CD4-positive, alpha-beta T cell (primary cell): ENCODE data around the gene RALGPS1. TPM values are rescaled to one million over a fixed set of nuclear protein-coding genes. Genes with fewer than 3 reads are reported as not detected.

Experiments used
- ATAC-seq: fragments of 200-7000 bp; cut with Tn5 transposase; one replicate; pipeline ENCODE4 v1.10.0; 2022; ENCODE audit warnings: mild to moderate bottlenecking; ENCODE audit not compliant: poor library complexity
- CTCF ChIA-PET: fragments of 350-600 bp; sonication (Branson Sonifier 250); formaldehyde crosslinking; loops from one replicate; lab custom pipeline; 2021; ENCODE audit warnings: antibody characterized with exemption, inconsistent platforms; lab: Charles Lee
- POLR2A ChIA-PET: fragments of 350-600 bp; sonication (Branson Sonifier 250); formaldehyde crosslinking; loops from one replicate; lab custom pipeline; 2021; ENCODE audit warnings: antibody characterized with exemption, inconsistent platforms; lab: Charles Lee
- DNase-seq, 14 experiments: peaks; one replicate each; pipeline ENCODE4 v3.0.0-alpha.2; 2013 to 2020; ENCODE audit warnings: mixed read lengths in 2 of 14
- H3K27ac ChIP-seq, 2 donors: one replicate each; pipeline versions ENCODE4 v1.5.1 to v1.7.0; 2013; ENCODE audit warnings: low read length in 2 of 2, low read depth in 1 of 2, mild to moderate bottlenecking in 1 of 2
- H3K27me3 ChIP-seq, 2 experiments: 1 replicate in 1 of 2; 2 replicates in 1 of 2; pipeline versions ENCODE4 v1.6.1 to v1.7.0; 2013; ENCODE audit warnings: low read length in 2 of 2, control low read depth in 1 of 2, mild to moderate bottlenecking in 1 of 2, moderate library complexity in 1 of 2; ENCODE audit not compliant: insufficient read depth in 2 of 2, control insufficient read depth in 1 of 2
- H3K36me3 ChIP-seq: one replicate; pipeline ENCODE4 v1.6.1; 2013; ENCODE audit warnings: low read length, control low read depth; ENCODE audit not compliant: insufficient read depth
- H3K4me1 ChIP-seq: one replicate; pipeline ENCODE4 v1.6.1; 2013; ENCODE audit warnings: low read length, control low read depth; ENCODE audit not compliant: insufficient read depth
- H3K4me3 ChIP-seq: one replicate; pipeline ENCODE4 v1.5.1; 2013; ENCODE audit warnings: mild to moderate bottlenecking, low read length, moderate library complexity
- H3K9me3 ChIP-seq, 2 experiments: 1 replicate in 1 of 2; 2 replicates in 1 of 2; pipeline versions ENCODE4 v1.6.1 to v1.7.0; 2013; ENCODE audit warnings: low read length in 2 of 2, mild to moderate bottlenecking in 2 of 2, control low read depth in 1 of 2, moderate library complexity in 1 of 2; ENCODE audit not compliant: control insufficient read depth in 1 of 2, insufficient read depth in 1 of 2
- H3K27ac Mint-ChIP-seq: one replicate; pipeline ENCODE4 v1.8.0; 2020; ENCODE audit warnings: mixed read lengths
- H3K27me3 Mint-ChIP-seq: one replicate; pipeline ENCODE4 v1.8.0; 2021; ENCODE audit warnings: mixed read lengths
- H3K36me3 Mint-ChIP-seq: one replicate; pipeline ENCODE4 v1.8.0; 2021; ENCODE audit warnings: low read depth, mixed read lengths
- H3K4me1 Mint-ChIP-seq: one replicate; pipeline ENCODE4 v1.8.0; 2021; ENCODE audit warnings: low read depth, mixed read lengths
- H3K4me3 Mint-ChIP-seq: one replicate; pipeline ENCODE4 v1.8.0; 2020; ENCODE audit warnings: mild to moderate bottlenecking, mixed read lengths
- H3K9me3 Mint-ChIP-seq: one replicate; pipeline ENCODE4 v1.8.0; 2020; ENCODE audit warnings: mixed read lengths
- CTCF ChIP-seq: fragments of 200-600 bp; IDR thresholded peaks from one replicate; pipeline ENCODE4 v1.8.0; 2022; ENCODE audit warnings: antibody characterized with exemption, mild to moderate bottlenecking
- intact Hi-C, 2 experiments: fragments of 100-400 bp; cut with DNase I in 1 of 2; cut with micrococcal nuclease in 1 of 2; formaldehyde crosslinking; loops; one replicate each; pipeline versions ENCODE4 v1.15.1 to v1.9.0; 2023 to 2025; cut with DNase I, micrococcal nuclease
- total RNA-seq, 174 experiments: library from RNA in 2 of 174; stranded (reverse) in 2 of 174; gene quantifications; one replicate each; pipeline ENCODE4 v1.2.3 and lab custom pipeline; 2021 to 2026

RALGPS1 gene
- total RNA-seq, 2 experiments from 2014 or later: 5.8 to 6.3 TPM

DNA sequence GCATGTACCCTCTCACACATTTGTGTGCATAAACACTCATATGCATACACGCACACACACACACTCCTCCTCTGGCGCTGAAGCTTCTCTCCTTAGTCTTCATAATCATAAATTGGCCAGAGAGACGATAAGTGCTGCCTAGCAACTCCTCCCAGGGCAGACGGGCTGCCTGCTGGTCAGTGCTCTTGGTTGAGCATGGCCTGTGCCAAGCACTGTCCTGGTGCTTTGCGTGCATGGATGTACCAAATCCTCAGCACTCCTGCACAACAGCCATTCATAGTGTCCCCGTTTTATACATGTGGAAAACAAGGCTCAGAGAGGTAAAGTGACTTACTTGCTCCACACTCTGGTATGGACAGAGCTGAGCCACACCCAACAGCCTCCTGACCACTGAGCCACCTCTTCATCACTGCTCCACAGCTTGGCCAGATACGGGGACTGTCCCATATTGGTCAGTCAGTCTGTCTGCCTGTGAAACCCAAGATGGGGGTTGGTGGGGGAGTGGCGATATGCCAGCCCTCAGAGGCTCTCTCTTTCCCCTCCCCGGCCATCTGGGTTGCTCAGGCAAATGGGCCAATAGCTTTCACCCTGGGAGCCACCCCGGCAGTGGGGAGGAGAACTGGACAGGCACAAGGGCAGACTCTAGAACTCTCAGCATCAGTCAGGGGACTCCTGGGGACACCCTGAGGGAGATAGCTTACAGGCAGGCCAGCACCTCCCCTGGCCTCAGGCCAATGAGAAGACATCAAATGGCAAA is 285.7 kb downstream of the RALGPS1 start:
- ChIA-PET POLR2A (interaction anchor here (1.5 kb wide), 1 partner anchor 214 kb away, joined by 3 read pairs; no protein-coding TSS in a partner anchor), CTCF (interaction anchor here (2.5 to 5.3 kb wide), 2 partner anchors 234 to 259 kb away, joined by 6 to 34 read pairs; no protein-coding TSS in a partner anchor)
- no peak for DNase-seq
- Histone ChIP-seq H3K27ac (no peak overlapping the region), H3K9me3 (no peaks in the 10 kb centered on the region), H3K4me1 (peaks cover 17% of the 10 kb centered on the region), H3K27me3 (peaks cover 4 to 5% of the 10 kb centered on the region in 2 experiments), H3K36me3 (no peaks in the 10 kb centered on the region), H3K4me3 (no peak overlapping the region)
- H3K4me1 Mint-ChIP-seq: peaks cover 10% of the 10 kb centered on the region
- peaks cover 30% of the 10 kb centered on the region for H3K27me3 Mint-ChIP-seq
- H3K4me3 Mint-ChIP-seq: no peak overlapping the region
- H3K27ac Mint-ChIP-seq: no peak overlapping the region
- intact Hi-C loops: no loop called here
- ATAC-seq: no peak
- TF ChIP-seq CTCF: no peak
- H3K9me3 Mint-ChIP-seq: no peaks in the 10 kb centered on the region
- H3K36me3 Mint-ChIP-seq: no peaks in the 10 kb centered on the region

- Mint-ChIP-seq H3K27me3 (peaks cover 31% of the 10 kb centered on the region), H3K9me3 (no peaks in the 10 kb centered on the region), H3K4me1 (peaks cover 10% of the 10 kb centered on the region), H3K4me3 (no peak overlapping the region), H3K27ac (no peak overlapping the region), H3K36me3 (no peaks in the 10 kb centered on the region)
- no peak for ATAC-seq
- Histone ChIP-seq H3K4me3 (no peak overlapping the region), H3K36me3 (no peaks in the 10 kb centered on the region), H3K9me3 (no peaks in the 10 kb centered on the region), H3K4me1 (peaks cover 17% of the 10 kb centered on the region), H3K27me3 (peaks cover 4 to 5% of the 10 kb centered on the region in 2 experiments), H3K27ac (no peak overlapping the region)
- DNase-seq: no peak
- CTCF ChIA-PET: interaction anchor here (2.5 to 5.3 kb wide), 2 partner anchors 235 to 260 kb away, joined by 6 to 34 read pairs; no protein-coding TSS in a partner anchor
- intact Hi-C loops: no loop called here
- TF ChIP-seq CTCF: no peak
- POLR2A ChIA-PET: no interaction called here
Measured at GRCh38 chr9:127201071-127201541, 286.5 kb downstream of the RALGPS1 start.

GRCh38 chr9:127201731-127202130 is 287.1 kb downstream of the RALGPS1 start:
- CTCF ChIA-PET: interaction anchor here (2.5 to 5.3 kb wide), 2 partner anchors 236 to 261 kb away, joined by 6 to 34 read pairs; no protein-coding TSS in a partner anchor
- H3K27me3 ChIP-seq: peaks cover 4 to 5% of the 10 kb centered on the region in 2 experiments
- H3K9me3 ChIP-seq: no peaks in the 10 kb centered on the region
- Mint-ChIP-seq H3K27me3 (peaks cover 28% of the 10 kb centered on the region), H3K27ac (no peak overlapping the region), H3K9me3 (no peaks in the 10 kb centered on the region), H3K4me1 (peaks cover 10% of the 10 kb centered on the region), H3K4me3 (no peak overlapping the region), H3K36me3 (no peaks in the 10 kb centered on the region)
- POLR2A ChIA-PET: no interaction called here
- no peak for DNase-seq
- no peak overlapping the region for H3K27ac ChIP-seq
- intact Hi-C loops: no loop called here
- no peaks in the 10 kb centered on the region for H3K36me3 ChIP-seq
- TF ChIP-seq CTCF: no peak
- H3K4me3 ChIP-seq: no peak overlapping the region
- H3K4me1 ChIP-seq: peaks cover 17% of the 10 kb centered on the region
- ATAC-seq: no peak
